Myocyte (in vitro differentiated cells): ENCODE measurements around the gene ZNF280B. TPM values are rescaled to one million over a fixed set of nuclear protein-coding genes. Genes with fewer than 3 reads are reported as not detected.

Experiments used
- DNase-seq: peaks from one replicate; pipeline ENCODE4 v3.0.0-alpha.2; 2012; ENCODE audit warnings: low read depth
- polyA plus RNA-seq: library from polyadenylated mRNA; unstranded; fragments of >200 nt; gene quantifications from one replicate; pipeline ENCODE4 v1.2.1, GENCODE V29; 2012; ENCODE audit warnings: missing spikeins
- total RNA-seq: library from RNA; depleted of rRNA; stranded (reverse); fragments of >200 nt; gene quantifications from 2 replicates; pipeline ENCODE4 v1.2.3, GENCODE V29; 2014

The ZNF280B gene
- 3.6 and 7.3 TPM in 2 replicates for total RNA-seq
- polyA plus RNA-seq = 1.4 TPM

- peak; percentile 79 for DNase-seq
Measured at GRCh38 chr22:22508274-22509176, at the start of gene ZNF280B. Gene ZNF280B (minus strand): TSS chr22:22508742. CDS start chr22:22489398, 19,344 bp downstream.

GRCh38 chr22:22556995-22557925 is 48.7 kb upstream of the ZNF280B start:
- DNase-seq = no peak

GRCh38 chr22:22556578-22556977 is 48.0 kb upstream of the ZNF280B start:
- DNase-seq = no peak

GRCh38 chr22:22555596-22555995 is 47.1 kb upstream of the ZNF280B start:
- DNase-seq = no peak

GRCh38 chr22:22554587-22555284 is 46.2 kb upstream of the ZNF280B start:
- no peak for DNase-seq

GRCh38 chr22:22553735-22554586 is 45.4 kb upstream of the ZNF280B start:
- peak; percentile 11 for DNase-seq

GRCh38 chr22:22553141-22553540 is 44.6 kb upstream of the ZNF280B start:
- DNase-seq = no peak

- DNase-seq = peak; percentile 72
Measured at GRCh38 chr22:22552630-22553029, 44.1 kb upstream of the ZNF280B start.

GRCh38 chr22:22550789-22551434 is 42.4 kb upstream of the ZNF280B start:
- no peak for DNase-seq

- DNase-seq = no peak
Measured at GRCh38 chr22:22548910-22549309, 40.4 kb upstream of the ZNF280B start.

- DNase-seq = no peak
Measured at GRCh38 chr22:22548317-22548716, 39.8 kb upstream of the ZNF280B start.

- DNase-seq = no peak
Measured at GRCh38 chr22:22547692-22548300, 39.3 kb upstream of the ZNF280B start.

GRCh38 chr22:22547226-22547625 is 38.7 kb upstream of the ZNF280B start:
- DNase-seq = no peak

GRCh38 chr22:22546490-22546889 is 37.9 kb upstream of the ZNF280B start:
- DNase-seq = no peak

GRCh38 chr22:22545084-22545483 is 36.5 kb upstream of the ZNF280B start:
- DNase-seq = no peak

- DNase-seq = peak; percentile 35
Measured at GRCh38 chr22:22538226-22538989, 29.9 kb upstream of the ZNF280B start.

GRCh38 chr22:22536916-22537315 is 28.4 kb upstream of the ZNF280B start:
- DNase-seq = no peak

GRCh38 chr22:22536515-22536914 is 28.0 kb upstream of the ZNF280B start:
- no peak for DNase-seq

- no peak for DNase-seq
Measured at GRCh38 chr22:22535662-22536061, 27.1 kb upstream of the ZNF280B start.
